Progenitor cell of endocrine pancreas (in vitro differentiated cells): Measurements from ENCODE around the gene PLEKHO2. TPM values are rescaled to one million over a fixed set of nuclear protein-coding genes. Genes with fewer than 3 reads are reported as not detected.

Experiments
- DNase-seq: peaks from one replicate; pipeline ENCODE4 v3.0.0; 2021; ENCODE audit warnings: low spot score; ENCODE audit not compliant: unreplicated experiment
- H3K27ac Mint-ChIP-seq: 2 replicates; pipeline ENCODE4 v1.8.0; 2021; ENCODE audit warnings: mild to moderate bottlenecking, moderate library complexity, mixed read lengths
- H3K27me3 Mint-ChIP-seq: 2 replicates; pipeline ENCODE4 v1.8.0; 2021; ENCODE audit warnings: mixed read lengths
- H3K36me3 Mint-ChIP-seq: 2 replicates; pipeline ENCODE4 v1.8.0; 2022; ENCODE audit warnings: mixed read lengths; ENCODE audit not compliant: insufficient read depth
- H3K4me1 Mint-ChIP-seq: 2 replicates; pipeline ENCODE4 v1.8.0; 2021; ENCODE audit warnings: low read depth, mixed read lengths
- H3K4me3 Mint-ChIP-seq: 2 replicates; pipeline ENCODE4 v1.8.0; 2021; ENCODE audit warnings: low read depth, mild to moderate bottlenecking, moderate library complexity, mixed read lengths
- H3K9me3 Mint-ChIP-seq: 2 replicates; pipeline ENCODE4 v1.8.0; 2021; ENCODE audit warnings: low read depth, mixed read lengths
- total RNA-seq: library from RNA; stranded (reverse); gene quantifications from 2 replicates; pipeline ENCODE4 v1.2.1, GENCODE V29; 2021
- TF ChIP-seq, protein P1 (sequence below): fragments of 200-600 bp; sonication (generic); IDR thresholded peaks from one replicate; pipeline ENCODE4 v1.5.0; 2021; ENCODE audit warnings: antibody characterized with exemption, mild to moderate bottlenecking; ENCODE audit not compliant: unreplicated experiment

PLEKHO2 gene
- total RNA-seq, 1 donor from 2014 or later = 9.6 TPM

DNA sequence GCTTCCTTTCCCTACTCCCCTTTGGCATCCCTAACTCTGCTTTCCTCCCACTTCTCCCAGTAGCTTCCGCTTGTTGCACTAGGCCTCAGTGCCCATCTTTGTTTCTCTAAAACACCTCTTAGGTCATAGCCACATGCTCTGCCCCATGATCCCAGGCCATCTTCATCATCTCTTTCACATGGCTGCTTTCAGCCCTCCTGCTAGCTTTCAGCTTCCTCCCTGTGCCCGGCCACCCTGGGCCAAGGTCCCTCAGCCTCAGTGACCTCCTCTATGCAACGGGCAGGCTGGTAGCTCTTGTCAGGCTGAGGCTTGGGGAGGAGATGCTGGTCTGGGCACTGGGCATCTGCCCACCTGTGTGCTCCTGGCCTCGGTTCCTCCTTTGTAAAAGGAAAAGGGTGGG, 2.3 kb downstream of the PLEKHO2 start:
- peaks cover 14% of the 10 kb centered on the region for H3K27me3 Mint-ChIP-seq
- DNase-seq = no peak
- no peaks in the 10 kb centered on the region for H3K9me3 Mint-ChIP-seq

DNA sequence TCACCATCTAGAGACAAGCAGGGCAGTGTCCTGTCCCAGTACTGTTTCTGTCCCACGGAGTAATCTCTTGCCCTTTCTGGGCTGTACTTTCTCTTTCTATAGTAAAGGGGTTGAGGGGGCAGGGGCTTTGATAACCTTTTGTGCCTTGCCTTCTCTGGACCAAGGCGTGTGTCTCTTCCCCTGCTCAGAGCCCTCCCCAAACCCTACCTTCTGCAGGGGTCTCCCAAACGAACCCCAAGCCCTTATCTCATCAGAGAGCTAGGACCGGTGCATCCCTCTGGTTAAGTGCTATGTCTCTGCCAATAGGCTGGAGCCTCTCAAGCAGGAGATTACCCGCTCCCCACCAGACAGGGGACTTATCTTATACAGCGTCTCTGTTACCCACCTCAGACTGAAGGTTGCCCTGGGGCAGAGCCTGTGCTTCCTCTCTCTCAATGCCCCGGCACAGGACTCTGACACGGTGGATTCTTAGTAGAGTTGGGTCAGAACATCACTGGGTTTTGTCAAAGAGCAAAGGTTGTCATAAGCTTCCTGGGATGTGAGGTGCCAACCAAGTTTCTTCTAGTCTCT, 2.9 kb downstream of the PLEKHO2 start:
- Mint-ChIP-seq H3K27me3 (peaks cover 10% of the 10 kb centered on the region), H3K36me3 (no peaks in the 10 kb centered on the region), H3K4me3 (peak overlapping the region; percentile 20), H3K9me3 (no peaks in the 10 kb centered on the region), H3K27ac (no peak overlapping the region), H3K4me1 (peaks cover 18% of the 10 kb centered on the region)
- TF ChIP-seq, protein P1, sequence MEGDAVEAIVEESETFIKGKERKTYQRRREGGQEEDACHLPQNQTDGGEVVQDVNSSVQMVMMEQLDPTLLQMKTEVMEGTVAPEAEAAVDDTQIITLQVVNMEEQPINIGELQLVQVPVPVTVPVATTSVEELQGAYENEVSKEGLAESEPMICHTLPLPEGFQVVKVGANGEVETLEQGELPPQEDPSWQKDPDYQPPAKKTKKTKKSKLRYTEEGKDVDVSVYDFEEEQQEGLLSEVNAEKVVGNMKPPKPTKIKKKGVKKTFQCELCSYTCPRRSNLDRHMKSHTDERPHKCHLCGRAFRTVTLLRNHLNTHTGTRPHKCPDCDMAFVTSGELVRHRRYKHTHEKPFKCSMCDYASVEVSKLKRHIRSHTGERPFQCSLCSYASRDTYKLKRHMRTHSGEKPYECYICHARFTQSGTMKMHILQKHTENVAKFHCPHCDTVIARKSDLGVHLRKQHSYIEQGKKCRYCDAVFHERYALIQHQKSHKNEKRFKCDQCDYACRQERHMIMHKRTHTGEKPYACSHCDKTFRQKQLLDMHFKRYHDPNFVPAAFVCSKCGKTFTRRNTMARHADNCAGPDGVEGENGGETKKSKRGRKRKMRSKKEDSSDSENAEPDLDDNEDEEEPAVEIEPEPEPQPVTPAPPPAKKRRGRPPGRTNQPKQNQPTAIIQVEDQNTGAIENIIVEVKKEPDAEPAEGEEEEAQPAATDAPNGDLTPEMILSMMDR = no peak
- no peak for DNase-seq

More for the DNA sequence above, 2.3 kb downstream of the PLEKHO2 start:
- H3K4me1 Mint-ChIP-seq = peaks cover 18% of the 10 kb centered on the region
- H3K27ac Mint-ChIP-seq = no peak overlapping the region
- H3K36me3 Mint-ChIP-seq = no peaks in the 10 kb centered on the region
- peak overlapping the region; percentile 14 for H3K4me3 Mint-ChIP-seq
- TF ChIP-seq, protein P1 = no peak

DNA sequence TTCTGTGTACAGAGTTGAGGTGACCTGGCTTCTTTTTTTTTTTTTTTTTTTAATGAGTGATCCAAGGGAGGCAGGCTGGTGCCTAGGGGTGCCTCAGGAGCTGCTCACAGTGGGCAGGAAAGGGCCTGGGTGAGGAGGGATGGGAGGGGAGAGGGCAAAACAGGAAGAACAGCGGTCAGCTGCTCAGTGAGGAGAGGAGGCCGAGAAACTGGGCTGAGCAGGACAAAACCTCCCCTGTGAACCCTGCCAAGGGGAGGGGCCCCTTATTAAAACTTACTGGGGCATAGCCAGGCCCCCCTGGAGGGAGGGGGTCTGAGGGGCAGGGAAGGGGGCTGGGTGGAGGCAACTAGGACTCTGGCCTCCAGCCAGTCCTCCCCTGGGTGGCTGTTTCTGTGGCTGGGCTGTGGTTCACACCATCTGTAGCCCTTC, 3.5 kb downstream of the PLEKHO2 start:
- TF ChIP-seq, protein P1 = no peak
- H3K4me1 Mint-ChIP-seq = peaks cover 18% of the 10 kb centered on the region
- H3K9me3 Mint-ChIP-seq = no peaks in the 10 kb centered on the region
- no peak for DNase-seq
- H3K27me3 Mint-ChIP-seq = peaks cover 5% of the 10 kb centered on the region
- no peak overlapping the region for H3K4me3 Mint-ChIP-seq
- no peaks in the 10 kb centered on the region for H3K36me3 Mint-ChIP-seq
- H3K27ac Mint-ChIP-seq = no peak overlapping the region

DNA sequence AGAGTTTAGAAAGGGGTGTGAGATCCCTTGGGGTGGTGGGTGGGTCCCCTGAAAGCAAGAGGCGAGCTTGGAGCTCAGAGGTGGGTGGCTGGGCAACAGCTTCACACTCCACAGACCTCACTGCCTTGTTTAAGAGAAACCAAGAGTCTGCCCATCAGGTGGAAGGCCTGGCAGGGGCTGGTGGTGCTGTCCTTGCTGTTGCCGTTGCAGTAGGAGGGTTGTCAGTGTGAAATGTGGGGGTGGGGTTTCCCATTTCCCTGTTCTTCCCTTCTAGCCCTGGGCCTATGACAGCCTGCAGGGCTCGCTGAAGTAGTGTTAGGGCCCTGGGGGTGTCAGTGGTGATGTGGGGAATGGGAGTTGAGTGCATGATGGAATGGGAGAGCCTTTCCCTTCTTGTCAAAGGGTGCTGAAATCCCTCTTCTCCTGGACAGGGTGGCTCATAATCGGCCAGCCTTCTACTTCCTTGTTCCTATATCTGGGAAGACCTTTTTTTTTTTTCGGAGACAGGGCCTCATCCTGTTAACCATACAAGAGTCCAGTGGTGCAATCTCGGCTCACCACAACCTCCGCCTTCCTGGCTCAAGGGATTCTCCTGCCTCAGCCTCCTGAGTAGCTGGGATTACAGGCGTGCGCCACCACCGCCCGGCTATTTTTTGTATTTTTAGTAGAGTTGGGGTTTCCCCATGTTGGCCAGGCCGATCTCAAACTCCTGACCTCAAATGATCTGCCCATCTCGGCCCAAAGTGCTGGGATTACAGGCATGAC, 4.3 kb downstream of the PLEKHO2 start:
- no peak overlapping the region for H3K27ac Mint-ChIP-seq

DNA sequence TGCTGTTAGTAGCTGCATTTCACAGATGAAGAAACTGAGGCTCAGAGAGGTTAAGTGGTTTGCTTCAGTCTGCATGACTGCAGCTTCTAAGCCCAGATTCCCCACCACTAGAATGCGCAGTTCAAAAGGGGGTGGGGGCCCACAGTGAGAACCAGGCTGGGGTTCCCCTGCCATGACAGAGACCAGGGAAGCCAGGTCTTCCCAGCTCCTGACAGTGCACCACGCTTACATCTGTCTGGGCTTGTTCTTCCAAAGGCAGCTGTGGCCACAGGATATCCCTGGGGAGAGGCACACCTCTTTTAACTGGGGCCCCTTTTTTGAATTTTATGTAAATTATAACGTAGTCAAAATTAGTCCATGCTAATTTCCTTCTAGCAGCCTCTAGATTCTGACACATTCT, 5.3 kb downstream of the PLEKHO2 start:
- Mint-ChIP-seq H3K4me1 (peaks cover 13% of the 10 kb centered on the region), H3K9me3 (no peaks in the 10 kb centered on the region), H3K27me3 (no peaks in the 10 kb centered on the region), H3K27ac (no peak overlapping the region), H3K4me3 (no peak overlapping the region), H3K36me3 (peaks cover 4% of the 10 kb centered on the region)
- no peak for DNase-seq
- TF ChIP-seq, protein P1 = no peak

More for the DNA sequence above, 4.3 kb downstream of the PLEKHO2 start:
- TF ChIP-seq, protein P1 = no peak
- Mint-ChIP-seq H3K9me3 (no peaks in the 10 kb centered on the region), H3K27me3 (no peaks in the 10 kb centered on the region), H3K36me3 (peaks cover 2% of the 10 kb centered on the region), H3K4me3 (no peak overlapping the region), H3K4me1 (peaks cover 14% of the 10 kb centered on the region)
- no peak for DNase-seq
